Colonic mucosa (tissue), 4 donors: ENCODE data around the gene OBSCN. TPM values are rescaled to one million over a fixed set of nuclear protein-coding genes. Genes with fewer than 3 reads are reported as not detected.
"Not testable (repeated sequence)": the region's sequence is repeated elsewhere in the genome, so short reads cannot be mapped to it uniquely, and the experiment has no call there.

Experiments
- DNase-seq: peaks from one replicate; pipeline ENCODE4 v3.0.0-alpha.2; 2020
- H3K27ac ChIP-seq: fragments of 200-600 bp; one replicate; pipeline ENCODE4 v1.8.0; 2021
- H3K27me3 ChIP-seq: fragments of 200-600 bp; one replicate; pipeline ENCODE4 v1.8.0; 2021
- H3K36me3 ChIP-seq: fragments of 200-600 bp; one replicate; pipeline ENCODE4 v1.8.0; 2021
- H3K4me1 ChIP-seq: fragments of 200-600 bp; one replicate; pipeline ENCODE4 v1.8.0; 2021; ENCODE audit warnings: mild to moderate bottlenecking
- H3K4me3 ChIP-seq: fragments of 200-600 bp; one replicate; pipeline ENCODE4 v1.8.0; 2021
- H3K9ac ChIP-seq, 2 donors: one replicate each; pipeline ENCODE4 v1.7.0; 2013; ENCODE audit warnings: control low read depth in 2 of 2, low read depth in 2 of 2, low read length in 2 of 2
- H3K9me3 ChIP-seq: fragments of 200-600 bp; one replicate; pipeline ENCODE4 v1.8.0; 2021
- CTCF ChIP-seq: fragments of 200-600 bp; IDR thresholded peaks from one replicate; pipeline ENCODE4 v1.8.0; 2022; ENCODE audit warnings: antibody characterized with exemption, mild to moderate bottlenecking
- intact Hi-C: fragments of 100-400 bp; cut with DNase I; formaldehyde crosslinking; loops from one replicate; pipeline ENCODE4 v1.14.1; 2022
- total RNA-seq, 2 donors: library from RNA; stranded (reverse); fragmentation: NEBNext Ultra II Directional in 1 of 2; extraction: Animal tissue kit (Norgen Biotek cat#: 25700) in 1 of 2; gene quantifications; one replicate each; pipeline ENCODE4 v1.2.1, GENCODE V29; 2021
- donor health status: healthy.
- donor health status: DM: no; HTN: no; CAD: no.
- donor health status: DM: no; HTN: no; CAD: no.

The OBSCN gene
- total RNA-seq, 2 donors from 2014 or later, result 3.6 to 7.9 TPM

DNA sequence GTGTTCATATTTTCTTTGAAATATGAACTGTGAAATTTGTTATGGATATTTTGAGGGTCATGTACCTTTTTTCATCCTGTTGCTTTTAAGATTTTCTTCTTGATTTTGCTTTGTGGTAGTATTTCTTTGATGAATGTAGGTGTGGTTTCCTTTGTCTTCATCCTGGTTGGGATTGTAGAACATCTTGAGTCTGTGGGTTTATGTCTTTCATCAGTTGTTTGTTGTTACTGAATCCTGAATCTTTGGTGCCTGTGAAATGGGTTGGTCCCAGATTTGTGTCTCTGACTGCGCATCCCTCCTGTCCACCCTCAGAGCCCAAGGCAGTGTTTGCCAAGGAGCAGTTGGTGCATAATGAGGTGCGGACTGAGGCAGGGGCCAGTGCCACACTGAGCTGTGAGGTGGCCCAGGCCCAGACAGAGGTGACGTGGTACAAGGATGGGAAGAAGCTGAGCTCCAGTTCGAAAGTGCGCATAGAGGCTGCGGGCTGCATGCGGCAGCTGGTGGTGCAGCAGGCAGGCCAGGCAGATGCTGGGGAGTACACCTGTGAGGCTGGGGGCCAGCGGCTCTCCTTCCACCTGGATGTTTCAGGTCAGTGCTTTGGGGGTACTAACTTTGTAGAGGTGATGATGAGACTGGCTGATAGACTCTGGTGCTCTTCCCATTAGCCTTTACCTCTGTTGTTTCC is 38.5 kb downstream of the OBSCN start:
- DNase-seq, result no peak
- Histone ChIP-seq H3K27ac (no peak overlapping the region), H3K4me1 (no peaks in the 10 kb centered on the region), H3K4me3 (no peak overlapping the region), H3K9me3 (no peaks in the 10 kb centered on the region), H3K27me3 (no peaks in the 10 kb centered on the region), H3K9ac (no peak overlapping the region), H3K36me3 (no peaks in the 10 kb centered on the region)
- TF ChIP-seq CTCF, result no peak
- intact Hi-C loops, result no loop called here

GRCh38 chr1:228249513-228250305 is 41.9 kb downstream of the OBSCN start:
- DNase-seq, result no peak
- TF ChIP-seq CTCF, result no peak

DNA sequence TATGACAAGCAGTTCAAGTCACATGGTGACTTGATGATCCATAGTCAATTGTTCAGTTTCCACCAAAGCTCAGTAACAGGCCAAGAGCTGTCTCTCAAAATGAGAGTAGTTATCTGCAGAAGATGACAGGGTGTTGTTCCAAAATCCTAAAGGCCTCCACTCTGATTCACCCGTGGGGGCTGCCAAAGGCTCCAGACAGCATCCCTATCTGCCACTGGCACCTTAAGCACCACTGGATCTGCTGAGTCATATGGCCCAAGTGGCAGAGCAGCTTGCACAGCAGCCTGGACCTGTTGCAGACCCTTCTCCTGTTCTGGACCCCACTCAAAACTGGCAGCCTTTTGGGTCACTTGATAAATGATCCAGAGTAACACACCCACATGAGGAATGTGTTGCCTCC is 44.6 kb downstream of the OBSCN start:
- H3K27me3 ChIP-seq, DNase-seq, H3K9ac ChIP-seq, H3K36me3 ChIP-seq, H3K27ac ChIP-seq, H3K9me3 ChIP-seq, H3K4me1 ChIP-seq, intact Hi-C loops, H3K4me3 ChIP-seq: not testable (repeated sequence)

More at GRCh38 chr1:228249513-228250305, 41.9 kb downstream of the OBSCN start:
- Histone ChIP-seq H3K9me3 (no peaks in the 10 kb centered on the region), H3K9ac (no peak overlapping the region), H3K27ac (no peak overlapping the region), H3K27me3 (no peaks in the 10 kb centered on the region), H3K36me3 (no peaks in the 10 kb centered on the region), H3K4me3 (no peak overlapping the region), H3K4me1 (no peaks in the 10 kb centered on the region)
- intact Hi-C loops, result no loop called here

DNA sequence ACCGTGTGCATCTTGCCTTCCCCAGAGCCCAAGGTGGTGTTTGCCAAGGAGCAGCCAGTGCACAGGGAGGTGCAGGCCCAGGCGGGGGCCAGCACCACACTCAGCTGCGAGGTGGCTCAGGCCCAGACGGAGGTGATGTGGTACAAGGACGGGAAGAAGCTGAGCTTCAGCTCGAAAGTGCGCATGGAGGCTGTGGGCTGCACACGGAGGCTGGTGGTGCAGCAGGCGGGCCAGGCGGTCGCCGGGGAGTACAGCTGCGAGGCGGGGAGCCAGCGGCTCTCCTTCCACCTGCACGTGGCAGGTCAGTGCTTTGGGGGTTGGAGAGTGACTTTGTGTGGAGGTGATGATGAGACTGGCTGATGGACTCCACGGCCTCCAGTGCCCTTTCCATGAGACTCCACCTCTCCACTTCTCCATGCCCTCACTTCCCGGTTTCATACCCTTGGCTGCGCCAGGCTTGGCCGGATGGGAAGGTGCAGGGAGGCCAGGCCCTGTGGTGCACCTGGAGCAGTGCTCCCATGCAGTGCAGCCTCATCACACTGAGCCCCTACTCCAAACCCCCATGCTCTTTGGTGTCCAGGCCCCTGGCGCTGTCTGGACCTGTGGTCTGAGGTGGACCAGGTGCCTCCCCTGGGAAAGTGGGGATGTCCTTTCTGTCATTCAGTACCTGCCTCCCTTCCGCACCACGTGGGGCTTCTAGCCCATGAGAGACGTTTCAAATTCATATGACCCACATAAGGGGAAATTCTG is 49.0 kb downstream of the OBSCN start:
- no peak for TF ChIP-seq CTCF
- Histone ChIP-seq H3K9ac (no peak overlapping the region), H3K4me3 (no peak overlapping the region), H3K36me3 (no peaks in the 10 kb centered on the region), H3K9me3 (no peaks in the 10 kb centered on the region), H3K27me3 (no peaks in the 10 kb centered on the region), H3K27ac (no peak overlapping the region), H3K4me1 (no peaks in the 10 kb centered on the region)
- intact Hi-C loops, result no loop called here
- no peak for DNase-seq

- intact Hi-C loops, result no loop called here
- Histone ChIP-seq H3K27ac (no peak overlapping the region), H3K4me3 (no peak overlapping the region), H3K9ac (no peak overlapping the region), H3K27me3 (no peaks in the 10 kb centered on the region), H3K9me3 (no peaks in the 10 kb centered on the region), H3K4me1 (no peaks in the 10 kb centered on the region), H3K36me3 (no peaks in the 10 kb centered on the region)
- no peak for DNase-seq
- no peak for TF ChIP-seq CTCF
Observed at GRCh38 chr1:228258486-228258885, 50.6 kb downstream of the OBSCN start.
